NCI-H1436 (cell line): ENCODE measurements around the gene ULK2.

ENCODE experiments used
- DNase-seq: peaks from one replicate; lab custom pipeline; 2025; lab: John Stamatoyannopoulos, UW

The ULK2 gene

DNA sequence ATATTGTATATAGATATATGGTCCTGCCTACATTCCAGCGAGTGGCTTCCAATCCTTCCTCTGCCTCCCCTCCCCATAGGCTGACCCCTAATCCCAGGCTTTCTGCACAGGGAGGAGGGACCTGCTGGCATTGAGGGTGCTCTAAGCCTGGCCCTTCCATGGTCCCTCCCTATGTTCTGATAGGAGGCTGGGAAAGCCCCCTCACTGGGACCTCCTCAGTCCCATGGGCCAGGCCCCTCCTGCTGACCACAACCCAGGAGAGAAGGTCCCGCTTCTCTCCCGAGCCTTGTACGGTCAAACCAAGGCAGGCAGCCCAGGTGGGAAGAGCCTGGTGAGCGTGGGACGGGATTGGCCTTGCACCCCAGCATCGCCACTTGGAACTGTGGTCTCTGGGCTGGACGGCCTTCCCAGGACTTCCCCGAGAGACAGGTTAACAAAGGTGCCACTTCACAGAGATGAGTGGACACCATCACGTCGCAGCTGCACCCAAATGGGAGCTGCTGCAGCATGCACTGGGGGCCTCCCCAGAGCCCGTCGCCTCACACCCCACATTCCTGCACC lies 120.5 kb downstream of the ULK2 start:
- no peak for DNase-seq

DNA sequence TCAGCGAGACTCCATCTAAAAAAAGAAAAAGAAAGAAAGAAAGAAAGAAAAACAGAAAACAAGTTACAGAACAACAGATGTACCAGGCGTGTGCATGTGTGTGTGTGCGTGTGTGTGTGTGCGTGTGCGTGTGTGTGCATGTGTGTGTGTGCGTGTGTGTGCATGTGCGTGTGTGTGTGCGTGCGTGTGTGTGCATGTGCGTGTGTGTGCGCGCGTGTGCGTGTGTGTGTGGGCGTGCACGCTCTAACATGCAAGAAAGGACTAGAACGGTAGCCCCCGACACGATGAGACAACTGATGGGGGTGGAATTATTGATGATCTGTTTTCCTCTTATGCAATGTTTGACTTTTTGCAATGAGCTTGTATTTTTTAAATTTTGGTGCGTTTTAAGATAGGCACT lies 121.2 kb downstream of the ULK2 start:
- no peak for DNase-seq

DNA sequence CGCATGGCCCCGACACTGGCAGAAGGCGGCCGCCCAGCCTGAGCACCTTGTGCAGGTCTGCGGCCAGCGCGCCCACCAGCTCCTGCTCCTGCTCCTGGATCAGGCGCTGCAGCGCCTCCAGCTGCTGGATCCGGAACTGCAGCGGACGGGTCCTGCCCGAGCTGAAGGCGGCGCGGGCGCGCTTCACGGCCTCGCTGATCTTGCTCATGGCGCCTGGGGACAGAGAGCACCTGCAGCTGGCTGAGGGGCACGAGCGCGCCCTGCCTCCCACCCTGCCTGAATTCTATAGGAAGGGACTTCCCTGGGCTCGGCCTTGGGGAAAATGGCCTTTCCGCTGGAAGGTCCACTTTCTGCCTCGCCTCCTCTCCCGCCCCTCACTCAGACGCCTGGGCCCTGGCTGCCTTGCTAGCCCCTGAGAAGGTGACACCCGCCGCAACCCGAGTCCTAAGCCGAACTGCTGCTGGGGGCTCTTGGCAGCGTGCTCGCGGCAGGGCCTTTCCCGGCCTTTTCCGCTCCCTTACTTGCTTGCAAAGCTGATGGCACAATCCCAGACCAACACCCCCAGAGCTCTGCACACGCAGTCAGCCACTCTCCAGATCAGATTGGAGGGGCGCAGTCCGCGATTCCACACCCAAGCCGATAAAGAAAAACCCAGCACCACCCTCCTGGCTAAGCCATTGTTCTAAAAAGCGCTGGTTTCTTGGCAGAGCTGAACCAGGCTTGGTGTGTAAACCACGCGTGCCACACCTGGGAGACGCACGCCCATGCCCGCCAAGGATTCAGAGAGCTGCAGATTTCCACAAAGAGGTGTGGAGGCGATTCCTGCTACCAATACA lies 122.6 kb downstream of the ULK2 start:
- peak; percentile 93 for DNase-seq

DNA sequence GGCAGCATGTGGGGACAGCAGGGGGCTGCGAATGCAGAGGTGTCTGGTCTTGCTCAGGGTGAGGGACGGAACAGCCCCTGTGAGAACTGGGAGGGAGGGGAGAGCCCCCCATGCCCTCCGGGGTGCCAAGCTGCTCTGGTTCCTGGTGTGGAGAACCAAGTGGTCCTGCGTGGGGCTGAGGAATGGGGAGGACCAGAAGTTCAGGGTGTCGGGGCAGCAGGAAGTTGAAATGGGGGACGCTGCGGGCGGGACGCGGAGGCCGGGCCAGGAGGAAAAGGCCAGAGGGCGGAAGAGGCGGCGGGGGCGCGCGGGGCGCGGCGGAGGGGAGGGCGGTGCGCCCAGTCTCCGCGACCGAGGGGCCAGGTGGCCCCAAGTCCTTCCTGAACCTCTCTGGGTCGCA lies 123.2 kb downstream of the ULK2 start:
- no peak for DNase-seq

DNA sequence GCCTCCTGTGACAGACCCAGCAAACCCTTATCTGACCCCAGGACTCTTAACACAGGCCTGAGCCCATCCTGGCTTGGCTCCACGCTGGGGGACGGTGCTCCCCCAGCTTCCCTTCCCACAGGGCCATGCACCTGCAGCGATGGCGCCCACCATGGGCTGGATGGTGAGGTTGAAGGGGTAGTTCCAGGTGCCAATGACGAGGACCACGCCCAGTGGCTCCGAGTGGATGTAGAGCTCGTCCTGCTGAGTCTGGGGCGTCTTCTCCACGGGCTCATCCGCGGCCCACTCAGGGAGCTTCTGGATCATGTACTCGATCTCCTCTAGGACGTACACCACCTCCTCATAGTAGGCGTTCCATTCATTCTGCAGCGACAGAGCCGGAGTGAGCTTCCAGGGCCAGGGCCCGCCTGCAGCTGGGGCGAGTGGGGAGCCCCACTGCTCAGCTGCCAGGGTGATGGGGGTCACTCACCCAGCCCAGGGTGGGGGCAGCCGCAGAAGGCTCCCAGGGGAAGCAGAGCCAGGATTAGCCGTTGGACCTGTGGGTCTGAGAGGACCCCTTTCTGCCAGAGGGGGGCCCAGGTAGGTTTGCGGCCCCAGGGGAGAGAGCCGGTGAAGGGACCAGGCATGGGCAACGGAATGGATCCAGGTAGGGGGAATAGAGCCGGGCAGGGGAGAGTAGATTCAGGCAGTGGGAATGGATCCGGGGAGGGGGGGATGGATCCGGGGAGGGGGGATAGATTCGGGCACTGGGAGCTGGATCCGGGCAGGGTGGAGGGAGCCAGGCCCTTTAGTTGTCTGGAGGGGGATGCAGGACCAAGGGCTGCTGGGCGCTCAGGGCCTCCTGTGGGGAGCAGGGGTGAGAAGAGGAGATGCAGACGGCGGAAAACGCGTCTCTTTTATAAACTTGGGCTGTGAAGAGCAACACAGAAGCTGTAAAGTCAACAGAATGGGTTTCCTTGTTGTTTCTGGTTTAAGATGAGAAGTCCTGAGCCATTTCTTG lies 124.3 kb downstream of the ULK2 start:
- no peak for DNase-seq

DNA sequence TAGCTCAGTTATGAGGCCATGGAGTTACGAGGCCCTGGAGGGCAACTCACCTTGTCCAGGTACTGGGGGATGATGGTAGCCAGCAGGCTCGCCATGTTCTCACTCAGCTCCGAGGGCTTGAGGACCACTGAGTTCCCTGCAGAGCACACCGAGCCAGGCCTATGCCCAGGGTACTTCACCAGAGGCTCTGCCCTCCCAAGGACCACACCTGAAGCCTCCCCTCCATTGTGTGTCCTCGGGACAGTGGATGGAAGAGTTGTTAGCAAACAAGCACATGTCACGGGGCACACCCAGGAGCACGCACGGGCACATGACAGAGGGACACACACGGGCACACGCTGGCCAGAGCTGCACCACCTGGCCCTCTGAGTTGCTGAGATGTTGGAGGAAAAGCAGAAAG lies 125.2 kb downstream of the ULK2 start:
- DNase-seq: no peak

DNA sequence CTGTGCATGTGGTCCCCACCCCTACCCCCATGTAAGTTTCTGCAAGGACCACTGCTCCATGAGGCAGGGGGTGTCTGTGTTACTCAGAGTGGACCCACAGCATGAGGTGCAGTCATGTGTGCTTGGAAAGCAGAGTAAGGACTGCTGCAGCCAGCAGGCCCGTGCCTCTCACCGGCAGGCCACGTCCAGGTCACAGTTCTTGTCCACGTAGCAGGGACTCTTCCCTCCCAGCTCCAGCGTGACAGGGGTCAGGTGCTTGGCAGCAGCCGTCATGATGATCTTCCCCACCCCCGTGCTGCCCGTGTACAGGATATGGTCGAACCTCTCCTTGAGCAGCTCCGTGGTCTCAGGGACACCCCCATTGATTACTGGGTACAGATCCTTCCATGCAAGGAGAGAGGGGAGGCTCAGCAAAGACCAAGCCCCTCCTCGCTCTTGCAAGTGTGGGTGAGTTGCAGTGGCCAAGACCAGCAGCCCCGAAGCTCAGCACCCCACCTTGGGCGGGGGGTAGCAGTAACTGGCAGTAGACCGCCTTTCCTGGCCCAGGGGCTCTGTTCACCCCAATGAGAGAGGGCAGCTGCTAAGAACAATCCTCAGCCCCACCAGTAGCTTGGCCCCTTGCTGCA lies 125.8 kb downstream of the ULK2 start:
- no peak for DNase-seq

DNA sequence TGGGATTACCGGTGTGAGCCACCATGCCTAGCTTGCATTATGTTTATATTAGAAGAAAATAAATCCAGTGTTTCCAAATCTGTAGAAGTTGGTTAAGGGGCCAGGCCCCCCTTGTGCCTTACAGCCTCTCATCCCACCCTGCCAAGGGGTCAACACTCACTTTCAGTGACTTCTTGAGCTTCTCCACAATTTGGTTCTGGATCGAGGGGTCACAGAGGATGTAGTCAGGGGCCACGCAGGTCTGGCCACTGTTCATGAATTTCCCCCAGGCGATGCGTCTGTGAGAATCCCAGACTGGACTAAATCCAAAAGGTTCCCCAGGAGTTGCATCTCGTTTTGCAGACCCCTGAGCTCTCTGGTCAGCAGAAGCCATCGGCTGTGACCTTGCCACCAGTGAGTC lies 126.8 kb downstream of the ULK2 start:
- DNase-seq: no peak

DNA sequence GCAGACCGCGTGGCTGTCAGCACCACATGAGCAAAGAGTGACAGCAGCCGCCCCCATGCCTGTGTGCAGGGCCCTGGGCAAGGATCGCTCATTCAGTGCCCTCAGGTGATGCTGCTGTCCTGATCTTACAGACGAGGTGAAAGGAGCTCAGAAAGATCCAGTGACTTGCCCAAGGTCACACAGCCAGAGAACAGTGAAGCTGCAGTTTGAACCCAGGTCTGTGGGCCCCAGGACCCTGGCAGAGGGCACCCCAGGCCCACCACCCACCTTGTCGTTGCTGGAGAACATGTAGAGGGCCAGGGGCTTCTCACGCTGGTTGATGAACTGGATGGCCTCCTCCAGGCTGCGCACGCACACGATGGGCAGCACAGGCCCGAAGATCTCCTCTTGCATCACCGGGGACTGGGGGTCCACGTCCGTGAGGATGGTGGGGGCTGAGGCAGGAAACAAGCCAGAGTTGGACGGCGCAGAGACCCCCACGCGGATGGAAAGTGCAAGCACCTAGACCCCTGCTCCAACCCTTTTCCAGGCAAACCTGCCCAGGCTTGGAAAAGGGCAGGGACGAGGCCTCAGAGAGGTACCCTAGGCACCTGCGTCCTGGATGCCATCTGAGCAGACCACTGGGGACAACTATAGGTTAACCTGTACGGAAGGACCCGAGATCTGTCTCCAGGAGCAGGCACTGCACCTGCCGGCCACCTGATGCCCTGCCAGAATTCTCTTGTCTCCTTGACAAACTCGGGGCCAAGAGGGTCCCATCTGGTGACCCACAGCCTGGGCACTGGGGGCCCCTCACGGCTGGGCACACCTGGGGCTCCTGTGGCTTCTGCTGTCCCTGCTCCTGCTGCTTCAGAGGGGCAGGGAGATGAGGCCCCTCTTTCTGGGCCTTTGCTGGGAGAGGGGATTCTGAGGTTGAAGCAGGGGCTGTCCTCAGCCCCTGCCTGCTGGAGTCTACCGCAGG lies 128.2 kb downstream of the ULK2 start:
- no peak for DNase-seq

DNA sequence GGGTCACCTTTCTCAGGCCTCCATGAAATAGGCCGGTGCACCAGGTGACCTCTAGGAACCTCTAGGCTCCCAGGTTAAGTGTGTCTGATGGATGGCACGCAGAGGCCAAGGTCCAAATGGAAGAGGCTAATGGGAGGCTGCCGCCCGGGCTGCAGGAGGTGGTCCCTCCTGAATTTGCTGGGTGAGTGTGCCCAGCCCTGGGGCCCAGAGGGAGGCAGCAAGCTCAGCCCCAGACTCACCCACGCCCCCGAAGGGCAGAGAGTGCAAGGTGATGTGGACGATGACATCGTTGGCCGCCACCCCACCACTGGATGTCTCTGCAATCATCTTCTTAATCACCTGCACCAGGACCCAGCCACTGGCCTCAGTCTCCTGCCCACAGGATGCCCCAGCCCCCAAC lies 129.0 kb downstream of the ULK2 start:
- DNase-seq: no peak

DNA sequence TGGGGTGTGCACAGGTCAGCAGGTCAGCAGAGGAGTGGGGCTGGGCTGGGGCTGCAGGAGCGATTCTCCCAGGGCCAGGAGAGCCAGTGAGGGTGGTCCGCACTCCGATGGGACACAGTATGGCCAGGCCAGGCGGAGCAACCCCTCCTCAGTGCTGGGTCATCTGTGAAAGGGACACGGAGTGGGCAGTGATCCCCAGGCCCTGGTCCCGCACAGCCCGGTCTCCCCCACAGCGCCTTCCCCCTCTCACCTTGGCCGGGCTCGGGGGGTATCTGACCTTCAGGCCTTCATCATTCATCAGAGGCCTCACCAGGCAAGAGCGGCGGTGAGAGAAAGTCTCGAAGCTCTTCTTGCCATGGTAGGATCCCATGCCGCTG lies 129.7 kb downstream of the ULK2 start:
- no peak for DNase-seq

DNA sequence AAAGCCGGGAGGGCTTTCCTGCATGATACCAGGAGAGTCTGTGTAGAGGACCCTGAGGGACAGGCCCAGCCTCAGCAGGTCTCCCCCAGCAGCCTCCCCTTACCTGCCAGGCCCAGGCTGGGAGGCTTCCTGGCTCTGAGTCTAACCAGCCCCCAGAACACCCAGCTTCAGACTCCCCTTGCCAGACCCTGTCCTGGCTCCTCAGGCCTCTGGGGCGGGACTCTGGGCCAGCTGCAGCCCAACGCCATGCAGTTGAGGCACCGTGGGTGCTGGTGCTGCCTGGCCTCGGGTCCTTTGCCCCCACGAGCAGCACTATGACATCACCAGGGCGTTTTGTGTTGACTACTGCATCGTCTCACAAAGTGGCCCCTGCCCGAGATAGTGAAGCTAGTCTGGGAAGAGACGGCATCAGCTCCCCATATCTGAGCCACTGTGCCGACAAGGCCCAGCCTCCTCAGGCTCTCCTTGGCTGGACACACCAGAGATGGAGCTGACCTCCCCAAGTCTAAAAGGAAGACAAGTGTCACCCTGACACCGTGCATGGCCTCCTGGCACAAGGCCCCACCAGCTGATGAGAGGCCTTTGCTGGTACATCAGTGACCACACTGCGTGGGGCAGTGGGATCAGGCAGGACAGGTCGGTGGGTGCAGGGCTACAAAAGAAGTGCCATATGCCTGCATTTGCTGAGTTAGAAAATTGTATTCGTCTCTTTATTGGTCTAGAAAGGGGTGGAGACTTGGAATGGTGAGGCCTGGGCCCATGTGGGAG lies 130.2 kb downstream of the ULK2 start:
- DNase-seq: no peak

DNA sequence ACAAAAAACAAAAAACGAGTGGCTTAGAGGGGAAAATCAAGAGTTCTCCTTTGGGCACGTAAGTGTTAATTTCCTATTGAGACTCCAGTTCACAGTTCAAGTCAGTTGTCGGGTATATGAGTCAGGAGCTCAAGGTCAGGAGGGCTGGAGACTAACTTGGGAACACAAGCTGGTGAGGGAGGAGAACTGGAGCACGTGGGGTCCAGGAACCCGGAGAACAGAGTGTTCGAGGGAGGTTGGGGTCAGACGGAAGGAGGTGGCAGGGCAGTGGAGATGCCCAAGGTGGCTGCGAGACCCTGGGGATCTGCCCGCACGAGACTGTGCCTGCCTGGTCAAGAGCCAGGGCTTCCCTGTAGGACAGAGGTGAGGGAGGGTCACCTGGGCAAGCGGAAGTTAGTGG lies 131.7 kb downstream of the ULK2 start:
- no peak for DNase-seq

DNA sequence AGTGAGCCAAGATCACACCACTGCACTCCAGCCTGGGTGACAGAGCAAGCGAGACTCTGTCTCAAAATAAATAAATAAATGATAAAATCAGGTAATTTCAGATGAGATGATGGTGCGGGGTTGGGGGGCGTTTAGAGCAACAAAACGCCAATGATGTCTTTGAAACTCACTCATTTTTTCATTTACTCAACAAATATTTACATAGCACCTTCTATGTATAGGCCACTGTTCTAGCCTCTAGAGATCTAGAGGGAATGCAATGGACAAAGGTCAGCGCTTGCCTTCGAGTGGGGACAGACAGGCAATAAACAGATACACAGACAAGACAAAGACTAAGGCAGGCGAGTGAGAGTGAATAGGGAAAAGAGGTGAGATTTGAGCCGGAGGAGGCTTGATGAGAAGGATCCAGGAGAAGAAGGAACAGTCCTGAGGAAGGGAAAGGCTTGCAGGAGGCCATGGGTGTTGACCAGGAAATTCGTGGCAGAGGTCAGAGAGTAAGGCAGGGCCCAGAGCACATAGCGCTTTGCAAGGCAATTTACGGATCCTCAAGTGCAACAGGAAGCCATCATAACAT lies 133.7 kb downstream of the ULK2 start:
- DNase-seq: no peak

DNA sequence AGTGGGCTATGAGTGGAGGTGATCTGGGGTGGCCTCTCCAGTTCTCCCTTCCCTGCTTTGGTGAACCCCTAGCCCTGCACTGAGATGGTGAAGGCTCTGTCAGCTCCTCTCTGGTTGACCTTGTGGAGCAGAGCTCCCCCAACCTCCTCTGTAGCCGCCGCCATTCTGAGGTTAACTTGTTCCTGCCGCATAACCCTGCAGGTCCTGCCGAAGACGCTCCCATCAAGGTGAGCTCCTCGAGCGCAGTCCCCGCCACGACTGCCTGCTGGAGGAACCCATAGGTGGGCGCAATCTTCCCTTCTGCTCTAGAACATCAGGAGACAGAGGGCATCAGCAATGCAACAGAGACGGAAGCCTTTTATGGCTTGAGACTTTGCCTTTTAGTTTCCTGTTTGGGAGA lies 136.1 kb downstream of the ULK2 start:
- no peak for DNase-seq

DNA sequence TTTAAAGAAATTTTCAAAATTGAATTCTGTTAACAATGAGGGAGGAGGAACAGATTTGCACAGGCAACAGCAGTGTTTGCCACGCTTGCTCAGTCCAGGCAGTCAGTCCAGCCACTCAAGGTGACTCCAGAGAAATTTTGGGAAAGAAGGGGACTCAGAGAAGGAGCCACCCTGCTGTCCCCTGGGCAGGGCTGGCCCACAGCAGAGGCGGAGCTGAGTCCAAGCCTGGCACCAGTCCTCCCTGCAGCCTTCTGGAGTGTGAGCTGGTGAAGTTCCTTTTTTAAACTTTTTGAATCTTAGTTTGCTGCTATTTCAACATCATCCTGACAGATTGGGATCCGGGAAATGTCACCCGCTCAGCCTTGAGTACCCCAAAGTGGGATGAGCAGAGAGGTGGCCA lies 136.9 kb downstream of the ULK2 start:
- no peak for DNase-seq

DNA sequence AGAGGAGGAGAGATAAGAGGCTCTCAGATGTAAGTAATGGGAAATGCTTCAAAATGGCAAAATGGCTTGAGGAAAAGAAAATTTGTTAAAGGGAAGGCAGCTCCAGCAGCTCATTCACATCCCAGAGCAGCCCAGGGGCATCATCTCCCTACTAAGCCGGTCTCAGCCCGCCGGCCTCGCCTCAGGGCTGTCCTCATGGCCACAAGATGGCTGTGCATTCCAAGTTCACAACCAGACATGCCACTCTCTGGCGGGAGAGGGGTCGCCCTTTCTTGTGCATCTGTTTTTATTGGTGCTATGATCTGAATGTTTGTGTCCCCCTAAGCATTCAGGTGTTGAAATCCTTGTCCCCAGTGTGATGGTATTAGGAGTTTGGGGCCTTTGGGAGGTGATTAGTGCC lies 137.8 kb downstream of the ULK2 start:
- DNase-seq: no peak

DNA sequence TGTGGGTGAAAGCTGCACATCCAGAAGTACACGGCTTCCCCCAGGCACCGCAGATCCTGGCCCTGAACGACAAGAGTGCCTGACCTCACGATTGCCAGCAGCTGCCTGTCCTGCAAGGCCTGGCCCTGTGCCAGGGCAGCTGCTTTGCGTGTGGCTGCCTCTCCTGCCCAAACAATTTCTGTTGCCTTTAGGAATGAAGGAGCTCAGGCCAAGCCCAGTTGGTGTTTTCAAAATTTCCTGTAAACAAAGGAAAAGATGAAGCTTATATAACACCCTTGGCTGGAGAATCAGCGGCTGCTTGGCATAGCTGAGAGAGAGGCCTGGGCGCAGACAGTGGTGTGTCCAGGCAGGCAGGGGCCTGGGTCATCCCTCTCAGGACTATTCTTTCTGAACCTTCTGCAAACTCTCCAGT lies 139.6 kb downstream of the ULK2 start:
- DNase-seq: peak; percentile 75

DNA sequence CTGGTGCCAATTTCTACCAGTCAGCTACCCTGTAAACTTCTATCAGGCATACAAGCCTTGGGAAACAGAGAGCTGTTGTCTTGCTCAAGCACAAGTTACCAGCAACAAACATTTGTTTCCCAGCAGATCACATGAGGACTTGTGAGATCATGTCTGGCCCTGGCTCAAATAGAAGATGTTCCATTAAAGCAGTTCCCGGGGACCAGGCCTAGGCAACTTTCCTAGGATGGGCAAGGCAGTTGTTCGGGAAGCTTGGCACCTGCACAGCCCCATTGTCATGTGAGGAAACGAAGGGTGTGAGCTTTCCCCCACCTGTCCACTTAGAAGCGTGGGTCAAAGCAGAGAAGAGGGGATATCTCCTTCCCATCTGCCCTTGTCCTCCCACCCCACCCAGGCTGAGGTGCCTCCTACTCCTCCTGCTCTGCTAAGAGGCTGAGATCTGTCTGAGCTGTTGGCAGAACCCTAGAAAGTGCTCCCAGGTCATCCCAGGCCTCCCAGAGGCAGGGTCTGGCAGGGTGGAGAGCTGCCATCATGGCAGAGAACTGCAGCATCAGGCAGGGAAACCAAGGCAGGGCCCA lies 140.1 kb downstream of the ULK2 start:
- no peak for DNase-seq
